Activated CD4-positive, alpha-beta T cell treated with anti-CD3 and anti-CD28 coated beads, Interleukin-2, amount 50 U/mL, for 24 hours (primary cell): ENCODE data around the gene NFATC1.

ENCODE experiments used
- DNase-seq, 2 donors: peaks; one replicate each; pipeline ENCODE4 v3.0.0-alpha.2; 2020; ENCODE audit warnings: low read depth in 1 of 2, low spot score in 1 of 2

The NFATC1 gene

GRCh38 chr18:79455261-79455660, 59.5 kb downstream of the NFATC1 start:
- no peak for DNase-seq

GRCh38 chr18:79456105-79456980, 60.6 kb downstream of the NFATC1 start:
- no peak for DNase-seq

GRCh38 chr18:79457239-79457638, 61.5 kb downstream of the NFATC1 start:
- DNase-seq, result no peak

- no peak for DNase-seq
Observed at GRCh38 chr18:79457652-79458051, 61.9 kb downstream of the NFATC1 start.

GRCh38 chr18:79458131-79458838, 62.6 kb downstream of the NFATC1 start:
- DNase-seq, result no peak

GRCh38 chr18:79458917-79459803, 63.4 kb downstream of the NFATC1 start:
- no peak for DNase-seq

GRCh38 chr18:79459946-79460480, 64.3 kb downstream of the NFATC1 start:
- DNase-seq, result no peak

GRCh38 chr18:79460481-79461300, 65.0 kb downstream of the NFATC1 start:
- DNase-seq, result no peak

GRCh38 chr18:79461627-79462026, 65.9 kb downstream of the NFATC1 start:
- DNase-seq, result no peak

GRCh38 chr18:79463424-79463960, 67.8 kb downstream of the NFATC1 start:
- DNase-seq, result no peak

GRCh38 chr18:79465392-79465991, 69.8 kb downstream of the NFATC1 start:
- DNase-seq, result no peak

GRCh38 chr18:79466591-79466990, 70.9 kb downstream of the NFATC1 start:
- no peak for DNase-seq

GRCh38 chr18:79467126-79467525, 71.4 kb downstream of the NFATC1 start:
- no peak for DNase-seq

GRCh38 chr18:79468119-79468789, 72.5 kb downstream of the NFATC1 start:
- DNase-seq, result no peak

GRCh38 chr18:79469309-79469708, 73.6 kb downstream of the NFATC1 start:
- DNase-seq, result no peak

GRCh38 chr18:79469751-79470505, 74.2 kb downstream of the NFATC1 start:
- DNase-seq, result no peak

GRCh38 chr18:79470547-79470946, 74.8 kb downstream of the NFATC1 start:
- DNase-seq, result no peak

- no peak for DNase-seq
Observed at GRCh38 chr18:79471046-79471445, 75.3 kb downstream of the NFATC1 start.
